Stimulated activated CD8-positive, alpha-beta memory T cell treated with anti-CD3 and anti-CD28 coated beads, Interleukin-7, amount 100 ng/mL, for 1 hour (primary cell): Measurements from ENCODE around the gene C2orf68.
"Not testable (repeated sequence)": the region's sequence is repeated elsewhere in the genome, so short reads cannot be mapped to it uniquely, and the experiment has no call there.

ENCODE experiments used
- DNase-seq, 2 donors: peaks; one replicate each; pipeline ENCODE4 v3.0.0-alpha.2; 2020; ENCODE audit warnings: low read depth in 2 of 2

C2orf68 gene

GRCh38 chr2:85631316-85631715 is 19.4 kb upstream of the C2orf68 start:
- no peak for DNase-seq

- no peak for DNase-seq
These were observed 16.8 kb upstream of the C2orf68 start for GRCh38 chr2:85628658-85629057.

- DNase-seq = no peak
These were observed 12.1 kb upstream of the C2orf68 start for GRCh38 chr2:85623991-85624390.

- DNase-seq = no peak
These were observed 9.5 kb upstream of the C2orf68 start for GRCh38 chr2:85621338-85621737.

GRCh38 chr2:85619617-85620016 is 7.8 kb upstream of the C2orf68 start:
- DNase-seq = no peak

GRCh38 chr2:85617723-85618122 is 5.9 kb upstream of the C2orf68 start:
- DNase-seq = not testable (repeated sequence)

GRCh38 chr2:85615413-85615728 is 3.5 kb upstream of the C2orf68 start:
- no peak for DNase-seq

- DNase-seq = not testable (repeated sequence)
These were observed 2.9 kb upstream of the C2orf68 start for GRCh38 chr2:85614757-85615156.

- no peak for DNase-seq
These were observed 2.0 kb upstream of the C2orf68 start for GRCh38 chr2:85613717-85614515.

- no peak for DNase-seq
These were observed 605 bp downstream of the C2orf68 start for GRCh38 chr2:85611217-85611704.

GRCh38 chr2:85607268-85608215 is 4.3 kb downstream of the C2orf68 start:
- DNase-seq = no peak

GRCh38 chr2:85606116-85606455 is 5.8 kb downstream of the C2orf68 start:
- DNase-seq = no peak

- no peak for DNase-seq
These were observed 6.3 kb downstream of the C2orf68 start for GRCh38 chr2:85605406-85606115.

- DNase-seq = no peak
These were observed 7.1 kb downstream of the C2orf68 start for GRCh38 chr2:85604568-85605339.

- DNase-seq = not testable (repeated sequence)
These were observed 7.8 kb downstream of the C2orf68 start for GRCh38 chr2:85604133-85604444.

GRCh38 chr2:85602476-85603234 is 9.2 kb downstream of the C2orf68 start, which contains the start of gene TMEM150A:
TMEM150A (minus strand) TSS chr2:85602698; CDS start chr2:85601948, 750 bp downstream.
- peak; percentile 70 to 74 for DNase-seq

- no peak for DNase-seq
These were observed 9.9 kb downstream of the C2orf68 start for GRCh38 chr2:85601771-85602475.

GRCh38 chr2:85600951-85601770 is 10.7 kb downstream of the C2orf68 start:
- DNase-seq = no peak

- DNase-seq = no peak
These were observed 11.7 kb downstream of the C2orf68 start for GRCh38 chr2:85600235-85600575.
